Measurements from ENCODE around the gene DKC1. TPM values are rescaled to one million over a fixed set of nuclear protein-coding genes. Genes with fewer than 3 reads are reported as not detected.

The DKC1 gene
- total RNA-seq, 1 experiment from 2014 or later, result 123 TPM

DNA sequence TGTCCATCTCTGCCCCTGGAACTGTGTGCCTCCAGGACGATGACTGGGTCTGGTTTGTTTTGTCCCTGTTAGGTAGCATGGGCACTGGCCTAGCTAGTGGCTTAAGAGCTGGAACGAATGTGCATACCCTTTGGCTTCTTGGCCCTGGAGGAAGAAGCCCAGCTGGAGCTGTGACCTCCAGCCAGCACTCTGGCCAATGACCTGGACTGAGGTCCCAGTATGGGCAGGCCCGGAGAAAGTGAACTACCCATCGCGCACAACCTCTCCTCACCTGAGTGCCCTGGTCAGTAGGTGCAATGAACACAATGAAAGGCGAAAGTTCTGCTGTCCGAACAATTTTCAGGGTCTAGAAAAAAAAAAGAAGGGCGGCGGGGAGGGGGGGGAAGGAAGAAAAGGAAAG lies 18.3 kb downstream of the DKC1 start:
- CTCF ChIA-PET, result no interaction called here
- Histone ChIP-seq H3K9me3 (ENCODE audit: control insufficient read depth in 1 of 2, insufficient read depth in 1 of 2, low read depth in 1 of 2, low read length in 2 of 2) (no peaks in the 10 kb centered on the region), H3K79me2 (ENCODE audit: insufficient read depth, low read length) (no peaks in the 10 kb centered on the region), H3K4me2 (ENCODE audit: low read length) (no peak overlapping the region), H3K9me2 (ENCODE audit: insufficient read depth) (no peaks in the 10 kb centered on the region), H2AFZ (ENCODE audit: low read depth, low read length, poor library complexity, severe bottlenecking) (no peak overlapping the region), H3K36me3 (ENCODE audit: control insufficient read depth in 1 of 2, insufficient read depth in 2 of 2, low read length in 2 of 2) (peaks cover 0 to 11% of the 10 kb centered on the region in 2 experiments; a peak in 1 of 4 replicates), H3K27ac (ENCODE audit: low read depth, low read length) (no peak overlapping the region), H4K20me1 (ENCODE audit: insufficient read depth) (no peaks in the 10 kb centered on the region), H3K9ac (ENCODE audit: low read length) (no peak overlapping the region), H3K4me3 (replicated peaks in 1 of 2; ENCODE audit: low read depth in 1 of 2, low read length in 2 of 2) (no peak overlapping the region), H3K4me1 (ENCODE audit: control insufficient read depth in 1 of 2, insufficient read depth in 2 of 2, low read length in 2 of 2) (no peaks in the 10 kb centered on the region), H3K27me3 (ENCODE audit: insufficient read depth, low read length) (no peaks in the 10 kb centered on the region)
- BruUV-seq (replicated peaks), result no TSS peak
- POLR2A ChIA-PET, result interaction anchor here (1.3 kb wide), 1 partner anchor 9 kb away, joined by 3 read pairs; no protein-coding TSS in a partner anchor
- intact Hi-C loops (cut with micrococcal nuclease), result no loop called here
- DNase-seq (ENCODE audit: low read depth, low spot score), result no peak
- RAD21 ChIA-PET (ENCODE audit: low non-redundant PET in 1 of 2, low total read pairs in 2 of 2, uncharacterized antibody in 2 of 2, unreplicated experiment in 2 of 2), result no interaction called here
- no peak for ATAC-seq
- TF ChIP-seq EZH2phosphoT487 (IDR thresholded peaks at IDR 0.05; ENCODE audit: borderline replicate concordance) (no peak), SRF (IDR thresholded peaks at IDR 0.05; ENCODE audit: low read depth) (no peak), CBX3 (IDR thresholded peaks at IDR 0.05; ENCODE audit: low read depth) (no peak), POLR2A (IDR thresholded peaks at IDR 0.05; ENCODE audit: borderline replicate concordance, extremely low read depth, insufficient read depth, insufficient read length) (no peak), ZNF274 (IDR thresholded peaks at IDR 0.05; ENCODE audit: low read depth, low read length) (no peak), EZH2 (IDR thresholded peaks at IDR 0.05) (no peak), ZFX (IDR thresholded peaks at IDR 0.05) (no peak), POLR2AphosphoS5 (IDR thresholded peaks at IDR 0.05; ENCODE audit: low read depth, low read length) (no peak), FOSL1 (IDR thresholded peaks at IDR 0.05; ENCODE audit: low read depth) (no peak), RAD21 (IDR thresholded peaks at IDR 0.05; ENCODE audit: low read depth) (no peak)
- TF ChIP-seq, protein P1, sequence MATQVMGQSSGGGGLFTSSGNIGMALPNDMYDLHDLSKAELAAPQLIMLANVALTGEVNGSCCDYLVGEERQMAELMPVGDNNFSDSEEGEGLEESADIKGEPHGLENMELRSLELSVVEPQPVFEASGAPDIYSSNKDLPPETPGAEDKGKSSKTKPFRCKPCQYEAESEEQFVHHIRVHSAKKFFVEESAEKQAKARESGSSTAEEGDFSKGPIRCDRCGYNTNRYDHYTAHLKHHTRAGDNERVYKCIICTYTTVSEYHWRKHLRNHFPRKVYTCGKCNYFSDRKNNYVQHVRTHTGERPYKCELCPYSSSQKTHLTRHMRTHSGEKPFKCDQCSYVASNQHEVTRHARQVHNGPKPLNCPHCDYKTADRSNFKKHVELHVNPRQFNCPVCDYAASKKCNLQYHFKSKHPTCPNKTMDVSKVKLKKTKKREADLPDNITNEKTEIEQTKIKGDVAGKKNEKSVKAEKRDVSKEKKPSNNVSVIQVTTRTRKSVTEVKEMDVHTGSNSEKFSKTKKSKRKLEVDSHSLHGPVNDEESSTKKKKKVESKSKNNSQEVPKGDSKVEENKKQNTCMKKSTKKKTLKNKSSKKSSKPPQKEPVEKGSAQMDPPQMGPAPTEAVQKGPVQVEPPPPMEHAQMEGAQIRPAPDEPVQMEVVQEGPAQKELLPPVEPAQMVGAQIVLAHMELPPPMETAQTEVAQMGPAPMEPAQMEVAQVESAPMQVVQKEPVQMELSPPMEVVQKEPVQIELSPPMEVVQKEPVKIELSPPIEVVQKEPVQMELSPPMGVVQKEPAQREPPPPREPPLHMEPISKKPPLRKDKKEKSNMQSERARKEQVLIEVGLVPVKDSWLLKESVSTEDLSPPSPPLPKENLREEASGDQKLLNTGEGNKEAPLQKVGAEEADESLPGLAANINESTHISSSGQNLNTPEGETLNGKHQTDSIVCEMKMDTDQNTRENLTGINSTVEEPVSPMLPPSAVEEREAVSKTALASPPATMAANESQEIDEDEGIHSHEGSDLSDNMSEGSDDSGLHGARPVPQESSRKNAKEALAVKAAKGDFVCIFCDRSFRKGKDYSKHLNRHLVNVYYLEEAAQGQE (IDR thresholded peaks at IDR 0.05; ENCODE audit: low read depth), result no peak
- TF ChIP-seq, protein P2, sequence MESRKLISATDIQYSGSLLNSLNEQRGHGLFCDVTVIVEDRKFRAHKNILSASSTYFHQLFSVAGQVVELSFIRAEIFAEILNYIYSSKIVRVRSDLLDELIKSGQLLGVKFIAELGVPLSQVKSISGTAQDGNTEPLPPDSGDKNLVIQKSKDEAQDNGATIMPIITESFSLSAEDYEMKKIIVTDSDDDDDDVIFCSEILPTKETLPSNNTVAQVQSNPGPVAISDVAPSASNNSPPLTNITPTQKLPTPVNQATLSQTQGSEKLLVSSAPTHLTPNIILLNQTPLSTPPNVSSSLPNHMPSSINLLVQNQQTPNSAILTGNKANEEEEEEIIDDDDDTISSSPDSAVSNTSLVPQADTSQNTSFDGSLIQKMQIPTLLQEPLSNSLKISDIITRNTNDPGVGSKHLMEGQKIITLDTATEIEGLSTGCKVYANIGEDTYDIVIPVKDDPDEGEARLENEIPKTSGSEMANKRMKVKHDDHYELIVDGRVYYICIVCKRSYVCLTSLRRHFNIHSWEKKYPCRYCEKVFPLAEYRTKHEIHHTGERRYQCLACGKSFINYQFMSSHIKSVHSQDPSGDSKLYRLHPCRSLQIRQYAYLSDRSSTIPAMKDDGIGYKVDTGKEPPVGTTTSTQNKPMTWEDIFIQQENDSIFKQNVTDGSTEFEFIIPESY (IDR thresholded peaks at IDR 0.05; ENCODE audit: extremely low read depth, insufficient replicate concordance, low read length), result no peak
- TF ChIP-seq, protein P3, sequence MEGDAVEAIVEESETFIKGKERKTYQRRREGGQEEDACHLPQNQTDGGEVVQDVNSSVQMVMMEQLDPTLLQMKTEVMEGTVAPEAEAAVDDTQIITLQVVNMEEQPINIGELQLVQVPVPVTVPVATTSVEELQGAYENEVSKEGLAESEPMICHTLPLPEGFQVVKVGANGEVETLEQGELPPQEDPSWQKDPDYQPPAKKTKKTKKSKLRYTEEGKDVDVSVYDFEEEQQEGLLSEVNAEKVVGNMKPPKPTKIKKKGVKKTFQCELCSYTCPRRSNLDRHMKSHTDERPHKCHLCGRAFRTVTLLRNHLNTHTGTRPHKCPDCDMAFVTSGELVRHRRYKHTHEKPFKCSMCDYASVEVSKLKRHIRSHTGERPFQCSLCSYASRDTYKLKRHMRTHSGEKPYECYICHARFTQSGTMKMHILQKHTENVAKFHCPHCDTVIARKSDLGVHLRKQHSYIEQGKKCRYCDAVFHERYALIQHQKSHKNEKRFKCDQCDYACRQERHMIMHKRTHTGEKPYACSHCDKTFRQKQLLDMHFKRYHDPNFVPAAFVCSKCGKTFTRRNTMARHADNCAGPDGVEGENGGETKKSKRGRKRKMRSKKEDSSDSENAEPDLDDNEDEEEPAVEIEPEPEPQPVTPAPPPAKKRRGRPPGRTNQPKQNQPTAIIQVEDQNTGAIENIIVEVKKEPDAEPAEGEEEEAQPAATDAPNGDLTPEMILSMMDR (IDR thresholded peaks at IDR 0.05 in 2 of 3, conservative IDR thresholded peaks at IDR 0.05 in 1 of 3; ENCODE audit: borderline replicate concordance in 1 of 3, insufficient read depth in 1 of 3, low read depth in 2 of 3, low read length in 2 of 3), result no peak
- TF ChIP-seq, protein P4, sequence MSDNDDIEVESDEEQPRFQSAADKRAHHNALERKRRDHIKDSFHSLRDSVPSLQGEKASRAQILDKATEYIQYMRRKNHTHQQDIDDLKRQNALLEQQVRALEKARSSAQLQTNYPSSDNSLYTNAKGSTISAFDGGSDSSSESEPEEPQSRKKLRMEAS (IDR thresholded peaks at IDR 0.05), result no peak

Measured in HCT116 (cell line).